NCI-H1436 treated with DMSO at 0.1 percent for 48 hours (cell line): Measurements from ENCODE around the gene AMER3.

ENCODE experiments used
- DNase-seq: peaks from one replicate; lab custom pipeline; 2025; lab: John Stamatoyannopoulos, UW

Gene AMER3

GRCh38 chr2:130778781-130779180 lies 23.4 kb downstream of the AMER3 start:
- no peak for DNase-seq

DNA sequence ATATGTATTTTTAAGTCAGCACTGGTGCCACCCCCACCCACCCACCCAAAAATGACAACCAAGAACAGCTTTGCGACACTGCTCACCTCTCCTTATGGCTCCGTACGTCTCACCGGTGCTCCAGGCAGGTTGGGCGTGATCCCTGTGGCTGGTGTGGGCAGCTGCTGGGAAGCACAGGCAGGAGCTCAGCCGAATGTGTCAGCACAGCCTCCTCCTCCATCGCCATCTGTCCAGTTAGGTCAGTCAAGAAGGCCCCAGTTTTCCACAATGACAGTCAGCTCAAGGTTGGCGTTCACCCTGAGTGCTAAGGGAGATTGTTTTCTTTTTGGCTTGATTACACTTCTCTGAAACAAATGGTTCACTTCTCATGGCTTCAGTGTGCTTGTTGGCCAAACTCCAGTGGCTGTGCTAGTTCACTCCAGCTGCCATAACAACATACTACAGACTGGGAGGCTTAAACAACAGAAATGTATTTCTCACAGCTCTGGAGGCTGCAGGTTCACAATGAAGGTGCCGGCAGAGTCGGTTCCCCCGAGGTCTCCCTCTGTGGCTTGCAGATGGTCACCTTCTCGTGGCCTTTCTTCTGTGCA lies 30.2 kb downstream of the AMER3 start:
- DNase-seq, result no peak

GRCh38 chr2:130786076-130786475 lies 30.7 kb downstream of the AMER3 start:
- no peak for DNase-seq

- DNase-seq, result no peak
These were observed 32.5 kb downstream of the AMER3 start for GRCh38 chr2:130787841-130788240.

GRCh38 chr2:130790312-130790711 lies 35.0 kb downstream of the AMER3 start:
- no peak for DNase-seq

- DNase-seq, result no peak
These were observed 35.7 kb downstream of the AMER3 start for GRCh38 chr2:130790804-130791616.

- no peak for DNase-seq
These were observed 36.2 kb downstream of the AMER3 start for GRCh38 chr2:130791617-130791939.

- no peak for DNase-seq
These were observed 40.1 kb downstream of the AMER3 start for GRCh38 chr2:130795431-130795830.

DNA sequence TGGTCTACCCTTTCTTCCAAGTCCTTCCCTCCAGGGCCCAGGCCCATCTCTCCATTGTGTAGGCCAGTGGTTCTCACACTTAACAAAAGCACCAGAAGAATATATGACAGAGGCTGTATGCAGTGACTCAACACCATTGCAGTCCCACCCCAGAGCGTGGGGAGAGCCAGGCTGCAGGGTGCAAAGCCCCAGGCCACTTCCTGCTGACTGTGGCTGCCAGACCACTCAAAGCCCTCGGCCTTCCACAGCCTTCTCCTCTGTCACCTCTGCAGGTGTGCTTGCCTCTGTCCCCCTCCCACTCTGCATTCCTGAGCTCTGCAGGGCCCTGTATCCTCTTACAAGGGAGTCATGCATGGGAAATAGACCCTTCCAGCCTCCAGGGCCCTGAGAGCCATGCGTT lies 41.0 kb downstream of the AMER3 start:
- DNase-seq, result no peak

- DNase-seq, result peak; percentile 59
These were observed 42.4 kb downstream of the AMER3 start for GRCh38 chr2:130797493-130798435.

GRCh38 chr2:130798472-130799218 lies 43.3 kb downstream of the AMER3 start:
- DNase-seq, result no peak

GRCh38 chr2:130799295-130799694 lies 44.0 kb downstream of the AMER3 start:
- no peak for DNase-seq

- no peak for DNase-seq
These were observed 50.3 kb downstream of the AMER3 start for GRCh38 chr2:130805613-130806012.

DNA sequence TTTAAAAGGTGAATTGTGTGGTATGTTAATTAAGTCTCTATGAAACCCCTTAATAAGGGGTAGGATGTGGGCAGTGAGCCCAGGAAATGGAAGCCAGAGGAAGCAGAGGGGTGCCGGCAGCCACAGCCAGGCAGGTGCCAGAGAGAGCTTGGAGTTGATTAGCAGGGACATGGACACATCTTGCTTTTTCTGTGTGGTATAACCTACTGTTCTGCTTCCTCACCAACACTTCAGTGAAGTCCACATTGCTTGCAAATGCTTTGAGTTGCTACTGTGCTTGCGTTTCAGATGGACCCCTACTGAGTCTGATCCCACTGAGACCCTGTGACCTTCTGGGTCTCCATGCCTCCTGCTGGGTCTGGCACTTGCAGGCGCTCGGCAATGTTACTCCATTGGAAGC lies 51.0 kb downstream of the AMER3 start:
- DNase-seq, result no peak

DNA sequence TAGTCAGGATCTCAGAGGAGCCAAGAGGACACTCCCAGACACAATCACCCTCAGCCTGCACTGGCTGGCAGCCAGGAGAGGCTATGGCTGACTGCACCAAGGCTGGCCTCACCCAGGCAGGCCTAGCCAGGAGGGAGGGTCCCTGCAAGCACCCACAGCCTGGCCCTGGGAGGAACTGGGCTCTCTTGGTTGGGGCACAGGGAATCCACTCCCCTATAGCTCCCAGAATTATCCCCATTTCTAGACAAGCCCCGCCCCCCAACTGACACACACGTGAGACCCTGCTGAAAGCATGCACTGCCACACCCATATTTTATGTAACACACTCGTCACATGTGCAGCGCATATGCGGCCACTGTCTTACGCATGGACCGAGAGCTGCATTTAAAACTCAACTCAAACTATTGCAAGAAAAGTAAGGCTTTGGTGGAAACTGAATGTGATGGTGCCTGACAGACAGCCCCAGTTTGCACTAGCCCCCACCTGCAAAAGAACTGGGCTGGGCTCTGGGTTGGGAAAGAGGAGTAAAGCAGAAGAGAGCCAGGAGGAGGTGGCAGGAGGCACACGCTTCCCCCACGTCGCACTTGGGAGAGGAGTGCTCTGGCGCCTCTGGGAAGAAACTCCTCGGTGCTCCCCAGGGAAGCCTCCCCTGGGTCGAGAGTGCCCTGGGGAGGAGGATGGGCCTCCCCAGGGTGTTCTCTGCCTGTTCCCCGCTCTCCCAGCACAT lies 52.5 kb downstream of the AMER3 start:
- DNase-seq, result no peak

DNA sequence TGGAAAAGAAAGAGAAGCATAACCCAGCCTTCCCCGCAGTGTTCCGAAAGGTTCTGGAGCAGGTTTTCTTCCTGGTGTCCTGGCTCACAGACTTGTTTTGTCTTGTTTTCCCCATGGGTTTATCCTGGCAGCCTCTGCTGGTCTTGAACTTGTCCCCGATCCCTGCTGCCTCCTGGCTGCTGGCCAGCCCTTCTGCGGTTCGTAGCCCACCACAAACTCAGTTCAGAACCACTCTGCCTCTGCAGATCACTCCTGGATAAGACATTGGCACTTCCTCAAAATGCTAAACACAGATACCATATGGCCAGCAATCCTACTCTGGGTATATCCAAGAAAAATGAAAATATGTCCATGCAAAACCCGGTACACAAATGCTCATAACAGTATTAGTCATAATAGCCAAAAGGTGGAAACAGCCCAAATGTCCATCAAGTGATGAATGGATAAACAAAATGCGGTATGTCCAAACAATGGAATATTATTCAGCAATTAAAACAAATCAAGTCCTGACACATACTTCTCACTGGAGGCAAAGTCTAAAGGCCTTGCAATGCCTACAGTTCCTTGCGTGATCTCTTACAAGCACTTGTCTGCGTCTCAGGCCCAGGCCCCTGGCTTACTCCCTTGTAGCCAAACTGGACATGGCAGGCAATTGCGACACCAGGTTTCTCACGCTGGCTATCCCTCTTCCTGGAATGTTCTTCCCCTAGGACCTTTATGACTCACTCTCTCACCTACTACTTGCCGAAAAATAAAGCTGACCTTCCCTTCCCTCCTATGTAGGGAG lies 53.3 kb downstream of the AMER3 start:
- no peak for DNase-seq

DNA sequence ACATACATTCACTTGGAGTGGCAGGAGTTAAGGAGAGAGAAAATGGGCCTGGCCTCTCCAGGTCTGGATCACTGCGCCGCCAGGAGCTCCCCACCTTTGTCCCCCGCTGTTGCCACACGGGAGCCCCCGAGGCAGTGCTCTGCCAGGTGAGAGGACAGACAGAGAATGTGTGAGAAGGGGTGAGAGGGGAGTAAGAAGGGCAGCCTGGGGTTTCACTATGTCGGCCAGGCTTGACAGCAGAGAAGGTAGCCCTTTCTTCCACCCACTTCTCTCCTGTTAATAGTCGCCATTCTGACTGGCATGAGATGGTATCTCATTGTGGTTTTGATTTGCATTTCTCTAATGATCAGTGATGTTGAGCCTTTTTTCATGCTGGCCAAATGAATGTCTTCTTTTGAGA lies 55.1 kb downstream of the AMER3 start:
- DNase-seq, result no peak

DNA sequence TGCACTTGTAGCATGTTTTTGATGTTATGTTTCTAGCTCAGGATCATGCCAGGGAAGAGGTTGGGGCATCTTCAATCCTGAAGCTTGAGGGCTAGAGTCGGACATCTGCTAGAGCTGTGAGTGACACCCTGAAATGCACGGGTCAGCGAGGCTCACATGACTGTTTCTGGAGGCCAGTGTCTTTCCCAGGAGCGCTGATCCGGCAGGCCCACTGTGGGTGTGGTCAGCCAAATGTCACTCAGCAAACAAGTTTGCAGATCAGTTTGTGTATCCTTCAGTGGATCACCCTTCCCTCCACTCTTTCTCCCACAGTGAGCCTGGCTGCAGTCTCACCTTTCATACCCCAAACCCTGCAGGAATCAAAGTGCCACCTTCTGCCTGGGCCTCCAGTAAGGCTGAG lies 58.4 kb downstream of the AMER3 start:
- DNase-seq, result no peak

DNA sequence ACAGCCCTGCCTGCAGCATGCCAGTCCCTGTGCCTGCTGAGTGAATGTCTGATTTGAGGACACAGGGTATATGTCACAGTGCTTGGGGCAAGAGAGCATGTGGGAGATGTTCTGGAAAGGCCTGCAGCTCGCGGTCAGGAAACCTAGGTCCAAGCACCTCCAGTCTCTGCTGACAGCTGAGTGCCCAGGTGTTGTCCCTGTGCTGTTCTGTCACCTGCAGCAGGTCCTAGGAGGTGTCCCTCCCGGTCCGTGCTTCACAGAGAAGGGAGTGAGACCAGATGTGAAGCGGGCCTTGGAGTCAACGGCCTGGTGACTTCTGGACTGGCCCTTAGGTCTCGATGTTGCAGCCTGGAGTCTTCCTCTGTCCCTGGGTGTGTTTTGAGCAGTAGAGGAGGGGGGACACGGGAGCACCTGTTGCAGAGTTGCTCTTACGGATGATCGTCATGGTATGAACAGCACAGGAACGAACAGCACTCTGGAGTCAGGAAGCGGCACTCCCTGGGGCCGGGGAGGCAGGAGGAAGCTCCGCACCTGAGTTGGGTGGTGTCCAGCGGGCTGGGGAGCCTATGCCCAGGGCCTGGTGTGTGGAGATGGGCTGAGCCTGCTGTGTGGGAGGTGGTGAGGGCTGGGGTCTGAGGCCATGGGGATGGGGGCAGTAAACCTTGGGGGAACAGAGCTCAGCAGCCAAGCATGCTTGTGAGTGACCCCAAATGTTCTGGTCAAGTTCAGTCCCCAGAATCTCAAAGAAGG lies 59.8 kb downstream of the AMER3 start:
- DNase-seq, result no peak
